ENCODE results near the gene ACVR1B.

Gene ACVR1B

DNA sequence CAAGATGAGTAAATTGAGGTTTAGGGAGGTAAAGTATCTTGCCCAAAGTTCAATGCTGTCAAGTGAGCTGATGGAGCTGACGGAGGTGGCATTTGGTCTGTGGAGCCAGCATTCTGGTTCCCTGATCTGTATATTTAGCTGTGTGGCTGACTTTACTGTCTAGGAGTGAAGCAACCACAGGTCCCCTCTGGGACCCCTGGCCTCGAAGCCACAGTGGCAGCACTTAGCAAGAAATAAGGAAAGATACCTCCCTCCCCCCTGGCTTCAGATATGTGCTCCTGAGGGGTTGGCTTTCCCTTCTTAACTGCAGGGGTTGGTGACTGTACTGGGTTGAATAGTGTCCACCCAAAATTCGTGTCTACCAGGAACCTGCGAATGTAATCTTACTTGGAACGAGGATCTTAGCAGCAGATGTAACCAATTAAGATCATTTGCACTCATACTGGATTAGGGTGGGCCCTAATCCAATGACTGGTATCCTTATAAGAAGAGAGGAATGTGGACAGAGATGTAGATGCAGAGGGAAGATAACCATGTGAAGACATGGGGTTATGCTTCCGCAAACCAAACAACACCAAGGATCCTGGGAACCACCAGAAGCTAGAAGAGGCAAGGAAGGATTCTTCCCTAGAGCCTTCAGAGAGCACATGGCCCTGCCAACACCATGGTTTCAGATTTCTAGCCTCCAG lies 2.0 kb upstream of the ACVR1B start:
- ChIA-PET CTCF (interaction anchor here (1.2 kb wide), 1 partner anchor 76 kb away, joined by 4 read pairs; no protein-coding TSS in a partner anchor), POLR2A (ENCODE audit: low non-redundant PET) (no interaction called here)
- no peak for DNase-seq (ENCODE audit: low spot score)
- TF ChIP-seq, protein P1, sequence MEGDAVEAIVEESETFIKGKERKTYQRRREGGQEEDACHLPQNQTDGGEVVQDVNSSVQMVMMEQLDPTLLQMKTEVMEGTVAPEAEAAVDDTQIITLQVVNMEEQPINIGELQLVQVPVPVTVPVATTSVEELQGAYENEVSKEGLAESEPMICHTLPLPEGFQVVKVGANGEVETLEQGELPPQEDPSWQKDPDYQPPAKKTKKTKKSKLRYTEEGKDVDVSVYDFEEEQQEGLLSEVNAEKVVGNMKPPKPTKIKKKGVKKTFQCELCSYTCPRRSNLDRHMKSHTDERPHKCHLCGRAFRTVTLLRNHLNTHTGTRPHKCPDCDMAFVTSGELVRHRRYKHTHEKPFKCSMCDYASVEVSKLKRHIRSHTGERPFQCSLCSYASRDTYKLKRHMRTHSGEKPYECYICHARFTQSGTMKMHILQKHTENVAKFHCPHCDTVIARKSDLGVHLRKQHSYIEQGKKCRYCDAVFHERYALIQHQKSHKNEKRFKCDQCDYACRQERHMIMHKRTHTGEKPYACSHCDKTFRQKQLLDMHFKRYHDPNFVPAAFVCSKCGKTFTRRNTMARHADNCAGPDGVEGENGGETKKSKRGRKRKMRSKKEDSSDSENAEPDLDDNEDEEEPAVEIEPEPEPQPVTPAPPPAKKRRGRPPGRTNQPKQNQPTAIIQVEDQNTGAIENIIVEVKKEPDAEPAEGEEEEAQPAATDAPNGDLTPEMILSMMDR (conservative IDR thresholded peaks at IDR 0.05; ENCODE audit: low read depth) = no peak
- no peak overlapping the region for H3K27ac ChIP-seq

GRCh38 chr12:51950682-51951198 lies 759 bp upstream of the ACVR1B start:
- POLR2A ChIA-PET (ENCODE audit: low non-redundant PET) = interaction anchor here (0.7 kb wide), 1 partner anchor 18 kb away, joined by 7 read pairs; no protein-coding TSS in a partner anchor
- TF ChIP-seq, protein P1 (conservative IDR thresholded peaks at IDR 0.05; ENCODE audit: low read depth) = no peak
- DNase-seq (ENCODE audit: low spot score) = no peak
- H3K27ac ChIP-seq = no peak overlapping the region
- CTCF ChIA-PET = no interaction called here

DNA sequence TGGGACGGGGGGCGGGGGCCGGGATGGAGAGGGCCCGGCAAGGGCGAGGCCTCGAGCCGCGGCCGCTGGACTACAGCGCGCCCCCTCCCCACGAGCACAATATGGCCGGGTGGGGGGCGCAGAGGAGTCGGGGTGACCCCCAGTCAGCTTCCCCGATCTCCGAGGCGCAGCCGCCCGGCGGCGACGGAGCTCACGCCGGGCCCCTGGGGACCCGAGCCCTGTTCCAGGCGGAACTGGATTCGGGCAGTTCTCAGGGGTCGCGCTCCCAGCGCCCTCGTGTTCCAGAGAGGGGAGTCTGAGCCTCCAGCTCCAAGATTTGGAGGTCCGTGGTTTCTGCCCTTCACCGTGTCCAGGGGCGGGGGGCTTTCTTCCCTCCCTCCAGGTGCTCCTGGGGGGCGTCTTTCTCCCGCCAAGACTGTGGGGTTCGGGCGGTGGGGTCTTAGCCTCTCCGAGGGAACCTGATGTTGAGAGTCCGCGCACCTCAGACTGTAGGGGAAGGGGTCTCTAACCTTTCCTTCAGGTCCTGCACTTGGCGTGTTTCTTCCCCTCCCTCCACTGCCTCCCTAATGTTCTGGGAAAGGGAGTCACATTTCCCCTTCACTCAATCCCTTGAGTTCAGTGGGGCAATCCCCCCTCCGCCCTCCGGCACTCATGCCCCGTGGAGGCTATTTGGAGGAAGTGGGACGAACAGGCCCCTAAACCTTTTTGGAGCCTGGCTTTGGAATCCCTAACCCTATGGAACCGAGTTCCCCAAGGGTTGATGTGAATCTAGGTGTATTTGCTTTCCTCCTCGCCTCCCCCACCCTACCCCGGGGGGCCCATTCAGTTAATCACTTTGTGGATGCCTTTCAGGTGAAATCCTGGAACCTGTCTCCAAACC lies 584 bp downstream of the ACVR1B start:
- TF ChIP-seq, protein P1 (conservative IDR thresholded peaks at IDR 0.05; ENCODE audit: low read depth) = no peak
- DNase-seq (ENCODE audit: low spot score) = peak; percentile 22
- POLR2A ChIA-PET (ENCODE audit: low non-redundant PET) = interaction anchor here (0.5 kb wide), 1 partner anchor 1035 kb away, joined by 5 read pairs; no protein-coding TSS in a partner anchor
- CTCF ChIA-PET = interaction anchor here (0.6 kb wide), 1 partner anchor 60 kb away, joined by 4 read pairs; no protein-coding TSS in a partner anchor
- H3K27ac ChIP-seq = peak overlapping the region; percentile 65

GRCh38 chr12:51953089-51953488 lies 1.6 kb downstream of the ACVR1B start:
- CTCF ChIA-PET = no interaction called here
- TF ChIP-seq, protein P1 (conservative IDR thresholded peaks at IDR 0.05; ENCODE audit: low read depth) = no peak

GRCh38 chr12:51953864-51954263 lies 2.4 kb downstream of the ACVR1B start:
- ChIA-PET POLR2A (ENCODE audit: low non-redundant PET) (no interaction called here), CTCF (interaction anchor here (1.0 kb wide), 1 partner anchor 16 kb away, joined by 3 read pairs; no protein-coding TSS in a partner anchor)
- no peak for DNase-seq (ENCODE audit: low spot score)
- TF ChIP-seq, protein P1 (conservative IDR thresholded peaks at IDR 0.05; ENCODE audit: low read depth) = no peak
- no peak overlapping the region for H3K27ac ChIP-seq

More at GRCh38 chr12:51953089-51953488, 1.6 kb downstream of the ACVR1B start:
- no peak overlapping the region for H3K27ac ChIP-seq
- DNase-seq (ENCODE audit: low spot score) = no peak
- POLR2A ChIA-PET (ENCODE audit: low non-redundant PET) = no interaction called here
